Stimulated activated CD8-positive, alpha-beta memory T cell treated with anti-CD3 and anti-CD28 coated beads, Interleukin-12 subunit alpha, Interleukin-12 subunit beta, amount 100 ng/mL, for 4 hours (primary cell): ENCODE data around the gene PTPN14.

Experiments
- DNase-seq: peaks from one replicate; pipeline ENCODE4 v3.0.0-alpha.2; 2020; ENCODE audit warnings: low read depth

Gene PTPN14

GRCh38 chr1:214425716-214426425 is 125.5 kb downstream of the PTPN14 start:
- DNase-seq = no peak

- no peak for DNase-seq
Measured at GRCh38 chr1:214425101-214425500, 126.3 kb downstream of the PTPN14 start.

- DNase-seq = no peak
Measured at GRCh38 chr1:214423045-214423444, 128.4 kb downstream of the PTPN14 start.

GRCh38 chr1:214422137-214422671 is 129.2 kb downstream of the PTPN14 start:
- DNase-seq = no peak

- no peak for DNase-seq
Measured at GRCh38 chr1:214420833-214421232, 130.6 kb downstream of the PTPN14 start.

GRCh38 chr1:214420341-214420740 is 131.1 kb downstream of the PTPN14 start:
- no peak for DNase-seq

GRCh38 chr1:214419650-214420049 is 131.8 kb downstream of the PTPN14 start:
- DNase-seq = no peak

- DNase-seq = no peak
Measured at GRCh38 chr1:214418391-214418790, 133.0 kb downstream of the PTPN14 start.

GRCh38 chr1:214417545-214418210 is 133.7 kb downstream of the PTPN14 start:
- DNase-seq = no peak

- DNase-seq = no peak
Measured at GRCh38 chr1:214416858-214417257, 134.5 kb downstream of the PTPN14 start.

GRCh38 chr1:214416417-214416816 is 135.0 kb downstream of the PTPN14 start:
- no peak for DNase-seq

GRCh38 chr1:214415131-214415530 is 136.3 kb downstream of the PTPN14 start:
- DNase-seq = no peak

GRCh38 chr1:214414691-214415090 is 136.7 kb downstream of the PTPN14 start:
- DNase-seq = no peak

GRCh38 chr1:214413315-214413714 is 138.1 kb downstream of the PTPN14 start:
- no peak for DNase-seq

GRCh38 chr1:214404571-214405213 is 146.7 kb downstream of the PTPN14 start:
- no peak for DNase-seq

- no peak for DNase-seq
Measured at GRCh38 chr1:214404154-214404553, 147.2 kb downstream of the PTPN14 start.

GRCh38 chr1:214403431-214403830 is 148.0 kb downstream of the PTPN14 start:
- DNase-seq = no peak

- DNase-seq = no peak
Measured at GRCh38 chr1:214402613-214403083, 148.8 kb downstream of the PTPN14 start.

GRCh38 chr1:214401666-214402065 is 149.7 kb downstream of the PTPN14 start:
- DNase-seq = no peak

- DNase-seq = no peak
Measured at GRCh38 chr1:214400131-214400530, 151.3 kb downstream of the PTPN14 start.

GRCh38 chr1:214398490-214398889 is 152.9 kb downstream of the PTPN14 start:
- DNase-seq = no peak

- no peak for DNase-seq
Measured at GRCh38 chr1:214397497-214397896, 153.9 kb downstream of the PTPN14 start.

- DNase-seq = no peak
Measured at GRCh38 chr1:214396330-214396729, 155.1 kb downstream of the PTPN14 start.
